AG08396 (cell line): ENCODE results near the gene WDHD1.
"Not testable (repeated sequence)": the region's sequence is repeated elsewhere in the genome, so short reads cannot be mapped to it uniquely, and the experiment has no call there.

Experiments
- DNase-seq: peaks from one replicate; pipeline ENCODE4 v3.0.0; 2012; ENCODE audit warnings: low spot score, mixed read lengths

Gene WDHD1

DNA sequence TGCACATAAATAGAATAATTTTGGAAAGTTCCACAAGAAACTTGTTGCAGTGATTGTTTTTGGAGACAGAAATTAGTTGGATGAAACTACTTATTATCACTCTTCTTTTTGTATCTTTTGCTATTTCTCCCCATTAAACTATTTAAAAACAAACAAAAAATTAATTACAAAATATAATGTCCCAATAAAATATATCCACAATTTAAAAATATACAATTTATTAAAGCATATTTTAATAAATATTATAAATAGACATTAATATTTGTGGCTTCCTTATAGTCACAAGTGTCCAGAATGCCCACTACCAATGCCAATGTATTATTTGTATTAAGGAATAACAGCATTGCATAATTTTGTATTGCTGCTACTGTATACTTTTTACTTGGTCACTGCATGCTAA is 71.8 kb downstream of the WDHD1 start:
- DNase-seq: no peak

- DNase-seq: not testable (repeated sequence)
Measured at GRCh38 chr14:54953609-54954008, 73.3 kb downstream of the WDHD1 start.

DNA sequence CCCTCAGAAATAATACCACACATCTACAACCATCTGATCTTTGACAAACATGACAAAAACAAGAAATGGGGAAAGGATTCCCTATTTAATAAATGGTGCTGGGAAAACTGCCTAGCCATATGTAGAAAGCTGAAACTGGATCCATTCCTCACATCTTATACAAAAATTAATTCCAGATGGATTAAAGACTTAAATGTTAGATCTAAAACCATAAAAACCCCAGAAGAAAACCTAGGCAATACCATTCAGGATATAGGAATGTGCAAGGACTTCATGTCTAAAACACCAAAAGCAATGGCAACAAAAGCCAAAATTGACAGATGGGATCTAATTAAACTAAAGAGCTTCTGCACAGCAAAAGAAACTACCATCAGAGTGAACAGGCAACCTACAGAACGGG is 74.1 kb downstream of the WDHD1 start:
- DNase-seq: not testable (repeated sequence)

DNA sequence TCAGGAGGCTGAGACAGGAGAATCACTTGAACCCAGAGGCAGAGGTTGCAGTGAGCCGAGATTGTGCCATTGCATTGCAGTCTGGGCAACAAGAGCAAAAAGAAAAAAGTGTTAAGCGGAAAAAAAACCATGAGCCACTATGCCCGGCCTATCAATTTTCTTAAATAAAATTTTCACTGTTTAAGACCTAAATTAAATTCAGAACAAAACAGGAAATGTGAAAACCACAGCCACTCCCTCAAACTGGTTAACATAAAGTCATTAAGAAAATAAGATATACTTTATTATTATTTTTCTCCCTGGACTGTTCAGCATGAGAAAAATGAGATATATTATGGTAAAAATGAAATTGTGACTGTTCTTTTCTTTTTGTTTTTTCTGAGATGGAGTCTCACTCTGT is 79.7 kb downstream of the WDHD1 start:
- DNase-seq: no peak

GRCh38 chr14:54946500-54946899 is 80.4 kb downstream of the WDHD1 start:
- no peak for DNase-seq

DNA sequence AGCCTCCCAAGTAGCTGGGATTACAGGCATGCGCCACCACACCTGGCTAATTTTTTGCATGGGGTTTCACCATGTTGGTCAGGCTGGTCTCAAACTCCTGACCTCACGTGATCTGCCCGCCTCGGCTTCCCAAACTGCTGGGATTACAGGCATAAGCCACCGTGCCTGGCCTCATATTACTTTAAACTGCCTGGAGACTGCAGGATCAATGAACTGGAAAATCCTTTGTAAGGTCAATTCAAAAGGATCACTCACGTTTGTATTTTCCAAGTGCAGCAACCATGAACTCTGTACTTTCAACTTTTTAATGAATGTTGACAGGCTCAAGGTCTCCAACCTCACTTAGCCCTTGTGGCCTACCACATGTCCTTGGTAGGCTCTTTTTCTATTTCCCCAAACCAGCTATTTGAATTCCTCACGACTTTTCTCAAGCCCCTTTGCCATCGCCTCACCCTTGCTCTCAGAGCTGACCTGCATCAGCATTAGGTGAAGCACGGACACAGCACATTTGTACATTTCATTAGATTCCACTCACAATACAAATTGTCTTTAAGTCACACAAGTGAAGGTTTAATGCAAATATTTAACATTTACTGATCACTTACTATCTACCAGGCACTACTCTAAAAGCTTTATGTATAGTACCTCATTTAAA is 82.0 kb downstream of the WDHD1 start:
- DNase-seq: no peak

DNA sequence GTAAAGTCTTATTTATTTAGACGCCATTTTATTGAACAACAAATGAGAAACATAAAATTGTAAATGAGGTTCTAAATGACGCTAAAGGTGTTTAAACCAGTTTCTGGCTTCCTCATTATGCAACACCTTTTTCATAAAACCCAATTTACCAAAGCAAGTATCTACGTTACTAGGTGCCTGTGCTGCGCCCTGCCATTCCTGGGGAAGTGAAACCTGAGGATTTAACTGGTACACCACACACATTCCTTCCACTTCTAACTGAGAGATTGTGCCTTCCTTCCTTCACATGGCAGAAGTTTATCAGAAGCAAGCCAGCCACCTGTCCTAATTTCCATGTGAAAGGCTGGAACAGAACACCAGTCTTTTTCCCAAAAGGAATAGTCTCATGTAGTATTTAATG is 84.0 kb downstream of the WDHD1 start:
- no peak for DNase-seq

- DNase-seq: no peak
Measured at GRCh38 chr14:54936816-54937215, 90.1 kb downstream of the WDHD1 start.

GRCh38 chr14:54935958-54936357 is 90.9 kb downstream of the WDHD1 start:
- DNase-seq: no peak

DNA sequence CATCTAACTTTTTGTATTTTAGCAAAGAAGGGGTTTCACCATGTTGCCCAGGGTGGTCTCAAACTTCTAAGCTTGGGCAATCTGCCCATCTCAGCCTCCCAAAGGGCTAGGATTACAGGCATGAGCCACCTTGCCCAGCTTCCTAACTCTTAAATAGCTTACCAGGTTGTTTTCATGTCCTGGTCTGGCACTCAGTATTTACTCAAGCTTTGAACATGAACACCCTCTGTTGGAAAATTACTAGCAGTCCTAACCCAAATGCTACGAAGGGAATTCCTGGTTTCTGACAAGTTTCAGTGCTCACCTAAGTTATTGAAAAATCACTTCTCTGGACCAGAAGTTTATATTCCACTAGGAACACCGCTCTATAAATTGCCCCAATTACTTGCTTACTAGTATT is 91.8 kb downstream of the WDHD1 start:
- no peak for DNase-seq

DNA sequence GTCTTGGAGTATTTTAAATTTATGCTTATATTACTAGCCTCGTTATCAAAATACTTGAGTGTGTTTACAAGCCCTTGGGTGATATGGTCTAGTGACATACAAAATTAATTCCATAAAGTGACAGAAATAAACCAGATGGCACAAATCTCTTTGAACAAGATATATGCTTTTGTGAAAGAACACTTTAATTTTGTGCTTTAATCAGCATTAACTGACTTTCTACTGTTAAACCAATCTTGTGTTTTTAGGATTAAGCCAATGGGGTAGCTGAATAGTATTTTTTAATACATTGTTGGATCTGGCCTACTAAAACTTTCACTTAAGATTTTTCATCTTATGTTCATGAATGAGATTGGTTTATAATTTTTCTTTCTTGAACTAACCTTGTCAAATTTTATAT is 93.9 kb downstream of the WDHD1 start:
- no peak for DNase-seq

GRCh38 chr14:54931598-54932340 is 95.1 kb downstream of the WDHD1 start:
- no peak for DNase-seq

- no peak for DNase-seq
Measured at GRCh38 chr14:54931101-54931500, 95.8 kb downstream of the WDHD1 start.

DNA sequence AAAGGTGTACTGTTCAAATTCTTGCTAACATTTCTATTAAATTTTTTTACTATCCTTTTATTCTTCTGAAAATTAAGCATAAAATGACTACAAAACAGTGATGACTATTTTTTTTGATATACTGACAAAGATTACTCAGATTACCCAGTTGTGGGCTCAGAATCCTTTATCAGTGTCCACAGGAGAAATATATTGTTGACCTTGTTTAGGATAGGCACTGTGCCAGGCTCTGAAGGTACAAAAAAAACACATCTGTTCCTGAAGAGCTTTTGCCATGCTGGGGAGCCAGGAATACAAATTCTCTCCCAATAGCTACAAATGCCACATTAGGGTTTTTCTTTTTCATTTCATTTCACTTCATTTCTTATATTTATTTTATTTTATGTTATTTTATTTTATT is 97.3 kb downstream of the WDHD1 start:
- no peak for DNase-seq

DNA sequence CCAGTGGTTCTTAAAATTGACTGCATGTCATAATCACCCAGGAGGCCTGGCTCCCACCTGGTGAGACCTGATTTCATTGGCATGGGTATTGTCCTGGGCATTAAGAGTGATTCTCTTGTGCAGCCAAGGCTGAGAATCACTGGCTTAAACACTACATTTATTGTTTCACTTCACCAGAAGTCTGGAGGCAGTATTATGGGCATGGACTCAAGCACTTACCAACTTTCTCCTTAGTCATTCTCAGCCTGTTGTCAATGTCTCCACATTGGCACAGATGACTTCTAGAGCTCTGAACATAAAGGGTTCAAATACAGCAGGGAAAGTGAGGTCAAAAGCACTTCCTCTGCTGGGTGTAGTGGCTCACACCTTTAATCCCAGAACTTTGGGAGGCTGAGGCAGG is 98.7 kb downstream of the WDHD1 start:
- DNase-seq: no peak

GRCh38 chr14:54927551-54927950 is 99.3 kb downstream of the WDHD1 start:
- no peak for DNase-seq

- DNase-seq: not testable (repeated sequence)
Measured at GRCh38 chr14:54926570-54926969, 100.3 kb downstream of the WDHD1 start.

DNA sequence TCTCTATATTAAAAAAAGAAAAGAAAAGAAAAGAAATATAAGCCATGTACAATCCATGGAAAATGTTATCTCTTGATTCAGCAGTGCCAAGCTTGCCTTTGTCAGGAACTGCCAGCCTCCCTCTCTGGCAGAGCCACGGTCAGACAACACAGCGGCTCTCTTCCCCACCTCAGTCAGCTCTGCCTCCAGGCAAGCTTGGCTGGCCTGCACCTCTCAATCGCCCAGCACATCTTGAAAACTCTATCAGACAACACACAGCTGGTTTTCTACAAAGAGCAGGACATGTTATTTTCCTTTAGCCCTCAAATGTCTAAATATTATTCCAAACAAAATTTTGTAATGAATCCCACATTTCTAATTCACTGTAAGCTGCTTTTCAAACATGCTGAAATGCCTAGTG is 104.3 kb downstream of the WDHD1 start:
- no peak for DNase-seq

- DNase-seq: no peak
Measured at GRCh38 chr14:54920052-54920451, 106.8 kb downstream of the WDHD1 start.

DNA sequence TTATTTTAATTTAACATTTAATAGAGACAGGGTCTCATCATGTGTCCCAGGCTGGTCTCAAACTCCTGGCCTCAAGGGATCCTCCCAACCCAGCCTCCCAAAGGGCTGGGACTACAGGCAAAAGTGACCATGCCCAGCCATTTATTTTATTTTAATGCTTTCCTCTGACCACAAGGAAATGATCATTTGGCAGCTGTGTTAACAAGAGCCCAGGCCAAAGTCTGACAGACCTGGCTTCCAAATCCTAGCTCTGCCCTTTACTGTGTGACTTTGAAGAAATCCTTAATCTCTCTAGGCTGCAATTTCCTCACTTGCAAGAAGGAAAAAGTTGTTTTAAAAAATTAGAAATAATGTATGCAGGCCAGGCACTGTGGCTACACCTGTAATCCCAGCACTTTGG is 107.6 kb downstream of the WDHD1 start:
- no peak for DNase-seq

DNA sequence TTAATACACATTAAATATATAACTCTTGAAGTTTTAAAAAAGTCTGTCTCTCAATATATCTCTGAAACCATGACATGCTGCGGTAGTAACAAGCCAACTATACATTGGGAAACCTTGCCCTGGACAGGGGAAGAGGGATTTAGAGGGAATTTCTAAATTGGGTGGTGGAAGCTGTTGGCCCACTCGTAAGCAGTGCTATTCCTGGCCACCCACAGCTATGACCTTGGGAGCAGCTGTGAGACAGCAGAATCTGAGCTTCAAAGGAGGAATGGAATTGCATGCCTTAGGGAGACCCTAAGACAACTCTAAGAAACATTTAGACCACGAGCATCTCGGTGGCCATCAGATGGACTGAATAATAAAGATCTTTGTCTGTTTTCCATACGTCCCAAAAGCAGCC is 108.5 kb downstream of the WDHD1 start:
- DNase-seq: no peak

DNA sequence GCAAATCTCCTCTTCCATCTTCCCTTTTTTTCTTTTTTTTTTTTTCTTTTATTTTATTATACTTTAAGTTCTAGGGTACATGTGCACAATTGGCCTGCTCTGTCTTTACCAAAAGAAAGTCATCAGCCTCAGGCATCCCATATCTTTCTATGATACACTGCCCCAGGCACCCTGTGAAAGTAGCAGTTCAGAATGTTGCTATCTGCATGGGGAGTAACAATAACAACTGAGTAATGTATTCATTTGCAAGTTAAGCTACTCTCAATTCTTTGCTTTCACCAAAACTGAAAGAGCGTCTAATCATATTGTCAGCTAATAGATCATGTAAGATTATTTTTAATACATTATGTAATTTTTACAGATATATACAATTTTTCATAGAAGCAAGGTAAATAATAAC is 110.8 kb downstream of the WDHD1 start:
- DNase-seq: no peak

GRCh38 chr14:54909817-54910558 is 116.9 kb downstream of the WDHD1 start:
- no peak for DNase-seq
